GM12872 (cell line): ENCODE data around the gene RPS6KB2.

Source experiments
- TF ChIP-seq, protein P1 (sequence below): IDR thresholded peaks from 3 replicates; pipeline ENCODE4 v1.5.1; 2011; ENCODE audit warnings: low read depth, mild to moderate bottlenecking, low read length, moderate library complexity; ENCODE audit not compliant: insufficient read depth

RPS6KB2 gene

GRCh38 chr11:67441098-67441563 is 12.8 kb downstream of the RPS6KB2 start:
- TF ChIP-seq, protein P1, sequence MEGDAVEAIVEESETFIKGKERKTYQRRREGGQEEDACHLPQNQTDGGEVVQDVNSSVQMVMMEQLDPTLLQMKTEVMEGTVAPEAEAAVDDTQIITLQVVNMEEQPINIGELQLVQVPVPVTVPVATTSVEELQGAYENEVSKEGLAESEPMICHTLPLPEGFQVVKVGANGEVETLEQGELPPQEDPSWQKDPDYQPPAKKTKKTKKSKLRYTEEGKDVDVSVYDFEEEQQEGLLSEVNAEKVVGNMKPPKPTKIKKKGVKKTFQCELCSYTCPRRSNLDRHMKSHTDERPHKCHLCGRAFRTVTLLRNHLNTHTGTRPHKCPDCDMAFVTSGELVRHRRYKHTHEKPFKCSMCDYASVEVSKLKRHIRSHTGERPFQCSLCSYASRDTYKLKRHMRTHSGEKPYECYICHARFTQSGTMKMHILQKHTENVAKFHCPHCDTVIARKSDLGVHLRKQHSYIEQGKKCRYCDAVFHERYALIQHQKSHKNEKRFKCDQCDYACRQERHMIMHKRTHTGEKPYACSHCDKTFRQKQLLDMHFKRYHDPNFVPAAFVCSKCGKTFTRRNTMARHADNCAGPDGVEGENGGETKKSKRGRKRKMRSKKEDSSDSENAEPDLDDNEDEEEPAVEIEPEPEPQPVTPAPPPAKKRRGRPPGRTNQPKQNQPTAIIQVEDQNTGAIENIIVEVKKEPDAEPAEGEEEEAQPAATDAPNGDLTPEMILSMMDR: no peak

GRCh38 chr11:67441731-67442351 is 13.5 kb downstream of the RPS6KB2 start:
- TF ChIP-seq, protein P1: no peak

DNA sequence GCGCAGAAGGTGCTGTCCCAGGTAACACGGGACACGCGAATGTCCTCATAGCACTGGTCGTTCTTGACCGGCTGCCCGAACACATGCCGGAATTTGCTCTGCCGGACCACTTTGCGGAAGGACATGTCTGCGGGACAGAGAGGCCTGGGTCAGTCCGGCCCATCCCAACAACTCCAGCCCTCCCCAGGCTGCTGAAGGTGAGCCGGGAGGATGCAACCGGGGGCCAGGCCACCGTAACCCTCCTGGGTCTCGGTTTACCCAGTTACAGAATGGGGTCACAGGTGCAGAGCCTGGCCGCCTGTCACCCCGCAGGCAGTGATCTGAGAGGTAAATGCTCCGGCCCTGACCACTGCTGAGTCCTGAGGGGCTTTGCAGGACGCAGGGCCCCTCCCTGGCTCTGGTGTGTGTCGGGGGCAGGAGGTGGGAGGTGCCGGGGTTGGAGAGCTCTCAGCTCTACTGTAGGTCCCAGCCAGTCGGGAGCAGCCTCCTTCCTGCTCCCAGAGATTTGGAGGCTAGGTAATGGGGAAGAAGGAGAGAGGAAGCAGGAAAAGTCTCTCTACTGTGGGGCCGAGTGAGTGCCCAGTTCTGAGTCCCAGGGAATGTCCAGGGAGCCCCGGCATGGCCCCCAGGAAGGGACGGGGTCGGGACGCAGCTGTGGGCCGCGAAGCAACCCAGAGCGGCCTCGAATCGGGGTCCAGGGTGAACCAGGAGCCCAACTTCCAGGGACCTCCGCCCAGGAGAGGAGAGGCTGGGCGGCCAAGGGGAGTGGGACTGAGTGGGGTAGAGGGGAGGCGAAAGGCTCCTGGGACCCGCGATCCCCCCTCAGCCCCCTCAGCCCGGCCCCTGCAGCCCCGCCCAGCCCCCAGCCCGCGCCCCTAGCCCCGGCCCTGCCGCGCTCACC is 14.5 kb downstream of the RPS6KB2 start:
- TF ChIP-seq, protein P1: no peak

DNA sequence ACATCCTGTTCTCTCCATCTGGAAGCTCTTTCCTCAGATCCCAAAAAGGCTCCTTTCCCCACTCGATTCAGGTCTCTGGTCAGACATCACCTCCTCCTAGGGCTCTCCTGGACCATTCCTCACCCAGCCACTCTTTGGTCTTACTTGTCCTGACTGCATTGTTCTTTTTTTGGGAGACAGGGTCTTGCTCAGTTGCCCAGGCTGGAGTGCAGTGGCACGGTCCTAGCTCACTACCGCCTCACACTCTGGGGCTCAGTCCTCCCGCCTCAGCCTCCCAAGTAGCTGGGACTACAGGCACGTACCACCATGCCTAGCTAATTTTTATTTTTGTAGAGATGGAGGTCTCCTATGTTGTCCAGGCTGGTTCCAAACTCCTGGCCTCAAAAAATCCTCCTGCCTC is 17.2 kb downstream of the RPS6KB2 start:
- TF ChIP-seq, protein P1: no peak

DNA sequence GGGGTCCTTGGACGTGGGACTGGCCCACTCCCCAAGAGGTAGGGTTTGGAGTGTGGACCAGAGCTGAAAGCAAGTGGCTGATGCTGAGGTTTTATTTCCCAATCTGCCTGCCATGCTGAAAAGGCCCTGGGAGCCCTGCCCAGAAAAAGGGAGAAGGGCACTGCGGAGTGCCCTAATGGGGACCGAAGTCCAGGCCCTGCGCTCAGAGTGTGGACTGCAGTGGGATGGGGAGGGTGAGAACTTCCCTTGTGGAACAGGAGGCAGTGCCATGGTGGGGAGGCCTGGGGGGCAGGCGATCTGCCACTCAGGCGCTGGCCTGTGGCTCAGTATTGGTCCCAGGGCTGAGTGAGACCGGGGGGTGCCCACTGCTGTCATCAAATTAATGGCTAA is 19.9 kb downstream of the RPS6KB2 start:
- TF ChIP-seq, protein P1: no peak

DNA sequence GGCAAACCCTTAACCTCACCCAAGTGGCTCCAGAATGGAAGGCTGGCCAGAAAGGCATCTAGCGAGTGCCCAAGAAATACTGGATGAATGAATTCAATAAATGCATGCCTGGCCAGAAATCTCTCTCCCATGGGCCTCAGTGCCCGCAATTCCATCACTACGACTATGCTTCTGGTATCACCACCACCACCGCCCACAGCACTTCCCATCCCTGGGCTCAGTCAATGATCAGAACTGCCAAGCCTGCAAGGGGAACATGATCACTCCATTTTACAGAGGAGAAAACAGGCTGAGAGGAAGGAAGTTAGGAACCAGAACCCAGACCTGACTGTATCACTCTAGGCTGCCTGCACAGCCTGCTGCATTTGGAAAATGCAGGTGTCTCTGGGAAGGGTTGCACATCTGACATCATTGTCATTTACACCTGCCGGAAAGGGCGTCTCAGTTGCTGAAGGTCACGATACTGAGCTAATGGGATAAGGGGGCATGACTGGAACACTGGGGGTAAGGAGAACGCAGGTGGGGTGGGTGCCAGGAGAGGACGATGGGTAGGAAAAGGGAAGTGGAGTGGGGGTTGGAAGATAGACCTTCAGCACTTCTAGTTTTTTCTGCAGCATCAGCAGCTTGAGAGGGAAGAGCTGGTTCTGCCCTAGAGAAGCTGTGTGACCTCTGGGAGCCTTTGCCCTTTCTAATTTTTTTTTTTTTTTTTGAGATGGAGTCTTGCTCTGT is 21.0 kb downstream of the RPS6KB2 start:
- TF ChIP-seq, protein P1: no peak
